Measurements from ENCODE around the gene DPYD.

- TF ChIP-seq FOXM1 (IDR thresholded peaks at IDR 0.05; ENCODE audit: borderline replicate concordance) (no peak), FOXA1 (IDR thresholded peaks at IDR 0.05) (no peak), ARNT (IDR thresholded peaks at IDR 0.05) (no peak), HDGF (IDR thresholded peaks at IDR 0.05; ENCODE audit: borderline replicate concordance) (no peak), ZNF384 (IDR thresholded peaks at IDR 0.05) (no peak), LEF1 (IDR thresholded peaks at IDR 0.05; ENCODE audit: borderline replicate concordance) (no peak), BHLHE40 (IDR thresholded peaks at IDR 0.05; ENCODE audit: borderline replicate concordance) (no peak), ELF4 (IDR thresholded peaks at IDR 0.05) (no peak)
Observed at GRCh38 chr1:97238816-97239215, 682.0 kb downstream of the DPYD start.

Data from HEK293T (cell line).